HUES6 (cell line): ENCODE results near the gene NR3C1.

Experiments
- H3K27ac ChIP-seq: 2 replicates; pipeline ENCODE4 v1.7.0; 2013; ENCODE audit warnings: low read depth, mild to moderate bottlenecking, low read length, inconsistent platforms
- H3K27me3 ChIP-seq: 2 replicates; pipeline ENCODE4 v1.6.1; 2013; ENCODE audit warnings: low read length; ENCODE audit not compliant: control insufficient read depth, insufficient read depth
- H3K36me3 ChIP-seq: 2 replicates; pipeline ENCODE4 v1.6.1; 2013; ENCODE audit warnings: low read length; ENCODE audit not compliant: control insufficient read depth, insufficient read depth
- H3K4me1 ChIP-seq: 2 replicates; pipeline ENCODE4 v1.6.1; 2013; ENCODE audit warnings: low read length; ENCODE audit not compliant: control insufficient read depth, insufficient read depth
- H3K4me3 ChIP-seq: 2 replicates; pipeline ENCODE4 v1.5.1; 2013; ENCODE audit warnings: low read depth, low read length
- H3K9ac ChIP-seq: one replicate; pipeline ENCODE4 v1.6.1; 2013; ENCODE audit warnings: mild to moderate bottlenecking, low read length
- H3K9me3 ChIP-seq: 2 replicates; pipeline ENCODE4 v1.6.1; 2013; ENCODE audit warnings: low read depth, low read length; ENCODE audit not compliant: control insufficient read depth, insufficient read depth

NR3C1 gene

GRCh38 chr5:143376911-143377813 is 26.3 kb downstream of the NR3C1 start:
- no peaks in the 10 kb centered on the region for H3K27me3 ChIP-seq
- no peaks in the 10 kb centered on the region for H3K9me3 ChIP-seq
- H3K4me1 ChIP-seq, result peaks cover 17% of the 10 kb centered on the region
- peak overlapping the region; percentile 10; the same call in 1 of the 2 replicates for H3K4me3 ChIP-seq
- peak overlapping the region; percentile 54; the same call in 1 of the 2 replicates for H3K27ac ChIP-seq
- H3K9ac ChIP-seq, result peak overlapping the region; percentile 36
- H3K36me3 ChIP-seq, result no peaks in the 10 kb centered on the region

GRCh38 chr5:143376195-143376779 is 27.2 kb downstream of the NR3C1 start:
- H3K27me3 ChIP-seq, result no peaks in the 10 kb centered on the region
- peak overlapping the region; percentile 36 for H3K9ac ChIP-seq
- peaks cover 17% of the 10 kb centered on the region for H3K4me1 ChIP-seq
- no peak overlapping the region; the same call in 1 of the 2 replicates for H3K4me3 ChIP-seq
- peak overlapping the region; percentile 54; the same call in 1 of the 2 replicates for H3K27ac ChIP-seq
- H3K36me3 ChIP-seq, result no peaks in the 10 kb centered on the region
- H3K9me3 ChIP-seq, result no peaks in the 10 kb centered on the region

- H3K9ac ChIP-seq, result no peak overlapping the region
- no peaks in the 10 kb centered on the region for H3K27me3 ChIP-seq
- H3K9me3 ChIP-seq, result no peaks in the 10 kb centered on the region
- no peaks in the 10 kb centered on the region for H3K36me3 ChIP-seq
- H3K27ac ChIP-seq, result no peak overlapping the region; the same call in 1 of the 2 replicates
- no peak overlapping the region for H3K4me3 ChIP-seq
- peaks cover 17% of the 10 kb centered on the region for H3K4me1 ChIP-seq
These were observed 28.8 kb downstream of the NR3C1 start for GRCh38 chr5:143374496-143375217.

GRCh38 chr5:143373076-143373475 is 30.4 kb downstream of the NR3C1 start:
- no peaks in the 10 kb centered on the region for H3K27me3 ChIP-seq
- no peak overlapping the region for H3K9ac ChIP-seq
- no peaks in the 10 kb centered on the region for H3K9me3 ChIP-seq
- no peaks in the 10 kb centered on the region for H3K36me3 ChIP-seq
- no peak overlapping the region for H3K4me3 ChIP-seq
- H3K4me1 ChIP-seq, result peaks cover 17% of the 10 kb centered on the region
- no peak overlapping the region for H3K27ac ChIP-seq

- no peak overlapping the region for H3K9ac ChIP-seq
- H3K9me3 ChIP-seq, result no peaks in the 10 kb centered on the region
- no peak overlapping the region for H3K27ac ChIP-seq
- no peak overlapping the region for H3K4me3 ChIP-seq
- H3K36me3 ChIP-seq, result no peaks in the 10 kb centered on the region
- H3K27me3 ChIP-seq, result no peaks in the 10 kb centered on the region
- H3K4me1 ChIP-seq, result peaks cover 13% of the 10 kb centered on the region
These were observed 31.2 kb downstream of the NR3C1 start for GRCh38 chr5:143372187-143372829.

- H3K36me3 ChIP-seq, result no peaks in the 10 kb centered on the region
- no peak overlapping the region for H3K4me3 ChIP-seq
- no peak overlapping the region for H3K27ac ChIP-seq
- no peak overlapping the region for H3K9ac ChIP-seq
- no peaks in the 10 kb centered on the region for H3K27me3 ChIP-seq
- no peaks in the 10 kb centered on the region for H3K9me3 ChIP-seq
- no peaks in the 10 kb centered on the region for H3K4me1 ChIP-seq
These were observed 33.0 kb downstream of the NR3C1 start for GRCh38 chr5:143370440-143370839.

GRCh38 chr5:143364061-143364460 is 39.4 kb downstream of the NR3C1 start:
- H3K9ac ChIP-seq, result no peak overlapping the region
- no peak overlapping the region for H3K27ac ChIP-seq
- peaks cover 10% of the 10 kb centered on the region for H3K9me3 ChIP-seq
- H3K27me3 ChIP-seq, result no peaks in the 10 kb centered on the region
- H3K36me3 ChIP-seq, result no peaks in the 10 kb centered on the region
- peaks cover 8% of the 10 kb centered on the region for H3K4me1 ChIP-seq
- H3K4me3 ChIP-seq, result no peak overlapping the region

- H3K36me3 ChIP-seq, result no peaks in the 10 kb centered on the region
- peaks cover 8% of the 10 kb centered on the region for H3K4me1 ChIP-seq
- H3K27ac ChIP-seq, result no peak overlapping the region
- H3K4me3 ChIP-seq, result no peak overlapping the region
- no peaks in the 10 kb centered on the region for H3K27me3 ChIP-seq
- H3K9me3 ChIP-seq, result peaks cover 10% of the 10 kb centered on the region
- H3K9ac ChIP-seq, result no peak overlapping the region
These were observed 40.7 kb downstream of the NR3C1 start for GRCh38 chr5:143362664-143363227.

GRCh38 chr5:143361438-143361837 is 42.0 kb downstream of the NR3C1 start:
- Histone ChIP-seq H3K27ac (no peak overlapping the region), H3K4me1 (peaks cover 8% of the 10 kb centered on the region), H3K9me3 (peaks cover 10% of the 10 kb centered on the region), H3K4me3 (no peak overlapping the region), H3K27me3 (no peaks in the 10 kb centered on the region), H3K9ac (no peak overlapping the region), H3K36me3 (no peaks in the 10 kb centered on the region)

- peaks cover 8% of the 10 kb centered on the region for H3K4me1 ChIP-seq
- H3K4me3 ChIP-seq, result no peak overlapping the region
These were observed 42.7 kb downstream of the NR3C1 start for GRCh38 chr5:143360755-143361154.

More at GRCh38 chr5:143360755-143361154, 42.7 kb downstream of the NR3C1 start:
- Histone ChIP-seq H3K9me3 (peaks cover 10% of the 10 kb centered on the region), H3K27ac (no peak overlapping the region), H3K27me3 (no peaks in the 10 kb centered on the region), H3K36me3 (no peaks in the 10 kb centered on the region), H3K9ac (no peak overlapping the region)
